ENCODE results near the gene ABTB2.

The ABTB2 gene

DNA sequence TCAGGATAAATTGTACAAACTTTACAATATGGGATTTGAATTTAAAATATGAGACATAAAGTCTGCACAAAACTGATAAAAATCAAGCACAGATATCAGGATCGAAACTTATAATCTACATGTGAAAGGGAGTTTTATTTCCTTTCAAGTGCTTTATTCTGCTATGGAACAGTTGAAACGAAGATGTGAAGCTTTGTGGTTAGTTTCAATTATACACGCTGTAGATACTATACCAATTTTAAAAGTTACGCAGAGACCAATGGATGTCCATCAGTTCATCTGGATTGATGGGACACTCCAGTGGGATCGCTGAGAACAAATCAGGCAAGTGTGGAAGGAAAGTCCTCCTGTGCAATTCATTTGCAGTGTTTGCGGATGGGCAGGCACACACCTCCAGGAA is 46.5 kb upstream of the ABTB2 start:
- TF ChIP-seq, protein P1, sequence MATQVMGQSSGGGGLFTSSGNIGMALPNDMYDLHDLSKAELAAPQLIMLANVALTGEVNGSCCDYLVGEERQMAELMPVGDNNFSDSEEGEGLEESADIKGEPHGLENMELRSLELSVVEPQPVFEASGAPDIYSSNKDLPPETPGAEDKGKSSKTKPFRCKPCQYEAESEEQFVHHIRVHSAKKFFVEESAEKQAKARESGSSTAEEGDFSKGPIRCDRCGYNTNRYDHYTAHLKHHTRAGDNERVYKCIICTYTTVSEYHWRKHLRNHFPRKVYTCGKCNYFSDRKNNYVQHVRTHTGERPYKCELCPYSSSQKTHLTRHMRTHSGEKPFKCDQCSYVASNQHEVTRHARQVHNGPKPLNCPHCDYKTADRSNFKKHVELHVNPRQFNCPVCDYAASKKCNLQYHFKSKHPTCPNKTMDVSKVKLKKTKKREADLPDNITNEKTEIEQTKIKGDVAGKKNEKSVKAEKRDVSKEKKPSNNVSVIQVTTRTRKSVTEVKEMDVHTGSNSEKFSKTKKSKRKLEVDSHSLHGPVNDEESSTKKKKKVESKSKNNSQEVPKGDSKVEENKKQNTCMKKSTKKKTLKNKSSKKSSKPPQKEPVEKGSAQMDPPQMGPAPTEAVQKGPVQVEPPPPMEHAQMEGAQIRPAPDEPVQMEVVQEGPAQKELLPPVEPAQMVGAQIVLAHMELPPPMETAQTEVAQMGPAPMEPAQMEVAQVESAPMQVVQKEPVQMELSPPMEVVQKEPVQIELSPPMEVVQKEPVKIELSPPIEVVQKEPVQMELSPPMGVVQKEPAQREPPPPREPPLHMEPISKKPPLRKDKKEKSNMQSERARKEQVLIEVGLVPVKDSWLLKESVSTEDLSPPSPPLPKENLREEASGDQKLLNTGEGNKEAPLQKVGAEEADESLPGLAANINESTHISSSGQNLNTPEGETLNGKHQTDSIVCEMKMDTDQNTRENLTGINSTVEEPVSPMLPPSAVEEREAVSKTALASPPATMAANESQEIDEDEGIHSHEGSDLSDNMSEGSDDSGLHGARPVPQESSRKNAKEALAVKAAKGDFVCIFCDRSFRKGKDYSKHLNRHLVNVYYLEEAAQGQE (IDR thresholded peaks at IDR 0.05; ENCODE audit: insufficient replicate concordance, low read depth) = no peak
- TF ChIP-seq GABPA (IDR thresholded peaks at IDR 0.05; ENCODE audit: low read depth) (no peak), POLR2AphosphoS5 (IDR thresholded peaks at IDR 0.05; ENCODE audit: low read depth) (no peak), SPI1 (IDR thresholded peaks at IDR 0.05; ENCODE audit: borderline replicate concordance, low read depth) (no peak)
- TF ChIP-seq, protein P2, sequence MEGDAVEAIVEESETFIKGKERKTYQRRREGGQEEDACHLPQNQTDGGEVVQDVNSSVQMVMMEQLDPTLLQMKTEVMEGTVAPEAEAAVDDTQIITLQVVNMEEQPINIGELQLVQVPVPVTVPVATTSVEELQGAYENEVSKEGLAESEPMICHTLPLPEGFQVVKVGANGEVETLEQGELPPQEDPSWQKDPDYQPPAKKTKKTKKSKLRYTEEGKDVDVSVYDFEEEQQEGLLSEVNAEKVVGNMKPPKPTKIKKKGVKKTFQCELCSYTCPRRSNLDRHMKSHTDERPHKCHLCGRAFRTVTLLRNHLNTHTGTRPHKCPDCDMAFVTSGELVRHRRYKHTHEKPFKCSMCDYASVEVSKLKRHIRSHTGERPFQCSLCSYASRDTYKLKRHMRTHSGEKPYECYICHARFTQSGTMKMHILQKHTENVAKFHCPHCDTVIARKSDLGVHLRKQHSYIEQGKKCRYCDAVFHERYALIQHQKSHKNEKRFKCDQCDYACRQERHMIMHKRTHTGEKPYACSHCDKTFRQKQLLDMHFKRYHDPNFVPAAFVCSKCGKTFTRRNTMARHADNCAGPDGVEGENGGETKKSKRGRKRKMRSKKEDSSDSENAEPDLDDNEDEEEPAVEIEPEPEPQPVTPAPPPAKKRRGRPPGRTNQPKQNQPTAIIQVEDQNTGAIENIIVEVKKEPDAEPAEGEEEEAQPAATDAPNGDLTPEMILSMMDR (IDR thresholded peaks at IDR 0.05; ENCODE audit: insufficient read depth, low read length) = no peak
- H3K27me3 ChIP-seq (ENCODE audit: insufficient read depth, poor library complexity, severe bottlenecking) = no peaks in the 10 kb centered on the region

DNA sequence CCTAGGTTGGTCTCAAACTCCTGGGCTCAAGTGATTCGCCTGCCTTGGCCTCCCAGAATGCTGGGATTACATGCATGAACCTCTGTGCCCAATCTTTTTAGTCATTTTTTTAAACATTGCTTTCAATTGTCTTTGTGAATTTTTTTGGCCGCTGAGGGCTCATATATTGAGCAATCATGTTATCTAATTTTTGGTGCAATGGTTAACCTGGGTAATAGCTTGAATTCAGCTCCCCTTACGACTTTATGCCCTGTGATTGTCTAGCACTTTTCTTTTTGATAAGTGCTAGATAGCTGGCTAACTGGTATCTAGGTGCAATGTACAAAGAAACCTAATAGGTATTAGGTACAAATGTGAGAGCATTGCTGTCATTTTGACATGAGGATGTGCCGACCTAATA is 45.6 kb upstream of the ABTB2 start:
- Histone ChIP-seq H3K27me3 (ENCODE audit: insufficient read depth, poor library complexity, severe bottlenecking) (no peaks in the 10 kb centered on the region), H3K4me3 (replicated peaks; ENCODE audit: insufficient read depth, low read length) (no peak overlapping the region), H3K27ac (replicated peaks) (no peak overlapping the region)
- DNase-seq (ENCODE audit: low read depth in 1 of 2, low spot score in 1 of 2) = no peak
- TF ChIP-seq, protein P1 (IDR thresholded peaks at IDR 0.05; ENCODE audit: insufficient replicate concordance, low read depth) = no peak
- no peak for TF ChIP-seq GABPA (IDR thresholded peaks at IDR 0.05; ENCODE audit: low read depth)
- TF ChIP-seq SPI1 (IDR thresholded peaks at IDR 0.05; ENCODE audit: borderline replicate concordance, low read depth) = no peak
- TF ChIP-seq, protein P2 (IDR thresholded peaks at IDR 0.05; ENCODE audit: insufficient read depth, low read length) = no peak
- TF ChIP-seq POLR2AphosphoS5 (IDR thresholded peaks at IDR 0.05; ENCODE audit: low read depth) = no peak

More for the DNA sequence above, 46.5 kb upstream of the ABTB2 start:
- DNase-seq (ENCODE audit: low read depth in 1 of 2, low spot score in 1 of 2) = no peak
- Histone ChIP-seq H3K27ac (replicated peaks) (no peak overlapping the region), H3K4me3 (replicated peaks; ENCODE audit: insufficient read depth, low read length) (no peak overlapping the region)

DNA sequence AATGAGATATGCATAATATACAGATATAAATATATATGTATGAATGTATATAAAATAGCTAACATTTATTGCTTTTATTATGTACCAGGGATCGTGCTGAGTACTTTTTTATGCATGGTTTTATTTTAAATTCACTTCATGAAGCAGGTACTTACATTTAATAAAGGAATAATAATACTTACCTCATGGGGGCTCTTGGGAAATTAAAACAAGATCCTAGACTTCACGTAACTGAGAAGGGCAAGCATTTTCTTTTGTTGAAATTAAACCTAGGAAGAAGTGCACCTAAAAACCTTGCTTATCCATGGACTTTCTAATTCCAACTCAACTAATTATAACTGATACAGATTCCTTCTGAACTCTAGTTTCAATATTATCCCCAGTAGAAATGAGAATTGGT is 40.0 kb upstream of the ABTB2 start:
- Histone ChIP-seq H3K27ac (replicated peaks) (no peak overlapping the region), H3K4me3 (replicated peaks; ENCODE audit: insufficient read depth, low read length) (no peak overlapping the region), H3K27me3 (ENCODE audit: insufficient read depth, poor library complexity, severe bottlenecking) (no peaks in the 10 kb centered on the region)
- DNase-seq (ENCODE audit: low read depth in 1 of 2, low spot score in 1 of 2) = no peak
- TF ChIP-seq POLR2AphosphoS5 (IDR thresholded peaks at IDR 0.05; ENCODE audit: low read depth) = no peak
- no peak for TF ChIP-seq GABPA (IDR thresholded peaks at IDR 0.05; ENCODE audit: low read depth)
- TF ChIP-seq SPI1 (IDR thresholded peaks at IDR 0.05; ENCODE audit: borderline replicate concordance, low read depth) = no peak
- TF ChIP-seq, protein P1 (IDR thresholded peaks at IDR 0.05; ENCODE audit: insufficient replicate concordance, low read depth) = no peak
- TF ChIP-seq, protein P2 (IDR thresholded peaks at IDR 0.05; ENCODE audit: insufficient read depth, low read length) = no peak
